Type B pancreatic cell (in vitro differentiated cells): ENCODE data around the gene HSPG2. TPM values are rescaled to one million over a fixed set of nuclear protein-coding genes. Genes with fewer than 3 reads are reported as not detected.

ENCODE experiments used
- DNase-seq: peaks from one replicate; pipeline ENCODE4 v3.0.0; 2021; ENCODE audit warnings: mixed read lengths; ENCODE audit not compliant: unreplicated experiment; ENCODE audit errors: extremely low spot score
- H3K27ac Mint-ChIP-seq: 2 replicates; pipeline ENCODE4 v1.8.0; 2021; ENCODE audit warnings: mild to moderate bottlenecking, mixed read lengths
- H3K27me3 Mint-ChIP-seq: 2 replicates; pipeline ENCODE4 v1.8.0; 2021; ENCODE audit warnings: mixed read lengths
- H3K36me3 Mint-ChIP-seq: 2 replicates; pipeline ENCODE4 v1.8.0; 2021; ENCODE audit warnings: mixed read lengths
- H3K4me1 Mint-ChIP-seq: one replicate; pipeline ENCODE4 v1.8.0; 2021; ENCODE audit warnings: mixed read lengths; ENCODE audit not compliant: unreplicated experiment
- H3K4me3 Mint-ChIP-seq: 2 replicates; pipeline ENCODE4 v1.8.0; 2021; ENCODE audit warnings: mild to moderate bottlenecking, mixed read lengths
- H3K9me3 Mint-ChIP-seq: 2 replicates; pipeline ENCODE4 v1.8.0; 2021; ENCODE audit warnings: mixed read lengths
- total RNA-seq: library from RNA; stranded (reverse); gene quantifications from 2 replicates; pipeline ENCODE4 v1.2.1, GENCODE V29; 2021; ENCODE audit warnings: low replicate concordance
- TF ChIP-seq, protein P1 (sequence below): fragments of 200-600 bp; sonication (generic); conservative IDR thresholded peaks from 2 replicates; pipeline ENCODE4 v1.5.0; 2021; ENCODE audit warnings: antibody characterized with exemption, mild to moderate bottlenecking

Gene HSPG2
- total RNA-seq, 1 donor from 2014 or later, result 130 TPM

DNA sequence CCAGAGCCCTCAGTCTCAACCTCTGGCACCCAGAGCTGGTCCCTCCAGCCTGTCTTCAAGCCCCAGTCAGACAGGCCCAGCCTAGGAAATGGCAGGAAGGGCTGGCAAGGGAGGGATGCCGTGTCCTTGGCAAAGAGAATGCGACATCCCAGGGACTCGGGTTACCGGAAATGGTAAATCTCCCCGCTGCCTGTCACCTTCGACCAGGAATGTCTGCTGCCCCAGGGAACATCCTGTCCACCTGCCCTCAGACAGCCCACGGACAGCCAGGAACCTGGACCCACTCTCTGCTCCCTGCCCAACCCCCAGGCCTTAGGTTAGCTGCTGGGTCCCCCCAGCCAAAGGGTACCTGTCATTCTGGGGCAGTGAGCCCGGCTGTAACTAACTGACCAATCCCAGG is 23.9 kb downstream of the HSPG2 start:
- H3K36me3 Mint-ChIP-seq, result peaks cover 3% of the 10 kb centered on the region
- TF ChIP-seq, protein P1, sequence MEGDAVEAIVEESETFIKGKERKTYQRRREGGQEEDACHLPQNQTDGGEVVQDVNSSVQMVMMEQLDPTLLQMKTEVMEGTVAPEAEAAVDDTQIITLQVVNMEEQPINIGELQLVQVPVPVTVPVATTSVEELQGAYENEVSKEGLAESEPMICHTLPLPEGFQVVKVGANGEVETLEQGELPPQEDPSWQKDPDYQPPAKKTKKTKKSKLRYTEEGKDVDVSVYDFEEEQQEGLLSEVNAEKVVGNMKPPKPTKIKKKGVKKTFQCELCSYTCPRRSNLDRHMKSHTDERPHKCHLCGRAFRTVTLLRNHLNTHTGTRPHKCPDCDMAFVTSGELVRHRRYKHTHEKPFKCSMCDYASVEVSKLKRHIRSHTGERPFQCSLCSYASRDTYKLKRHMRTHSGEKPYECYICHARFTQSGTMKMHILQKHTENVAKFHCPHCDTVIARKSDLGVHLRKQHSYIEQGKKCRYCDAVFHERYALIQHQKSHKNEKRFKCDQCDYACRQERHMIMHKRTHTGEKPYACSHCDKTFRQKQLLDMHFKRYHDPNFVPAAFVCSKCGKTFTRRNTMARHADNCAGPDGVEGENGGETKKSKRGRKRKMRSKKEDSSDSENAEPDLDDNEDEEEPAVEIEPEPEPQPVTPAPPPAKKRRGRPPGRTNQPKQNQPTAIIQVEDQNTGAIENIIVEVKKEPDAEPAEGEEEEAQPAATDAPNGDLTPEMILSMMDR, result no peak
- DNase-seq, result no peak
- H3K9me3 Mint-ChIP-seq, result no peaks in the 10 kb centered on the region
- no peaks in the 10 kb centered on the region for H3K27me3 Mint-ChIP-seq
- H3K27ac Mint-ChIP-seq, result peak overlapping the region; percentile 20
- H3K4me1 Mint-ChIP-seq, result peaks cover 33% of the 10 kb centered on the region
- no peak overlapping the region for H3K4me3 Mint-ChIP-seq

DNA sequence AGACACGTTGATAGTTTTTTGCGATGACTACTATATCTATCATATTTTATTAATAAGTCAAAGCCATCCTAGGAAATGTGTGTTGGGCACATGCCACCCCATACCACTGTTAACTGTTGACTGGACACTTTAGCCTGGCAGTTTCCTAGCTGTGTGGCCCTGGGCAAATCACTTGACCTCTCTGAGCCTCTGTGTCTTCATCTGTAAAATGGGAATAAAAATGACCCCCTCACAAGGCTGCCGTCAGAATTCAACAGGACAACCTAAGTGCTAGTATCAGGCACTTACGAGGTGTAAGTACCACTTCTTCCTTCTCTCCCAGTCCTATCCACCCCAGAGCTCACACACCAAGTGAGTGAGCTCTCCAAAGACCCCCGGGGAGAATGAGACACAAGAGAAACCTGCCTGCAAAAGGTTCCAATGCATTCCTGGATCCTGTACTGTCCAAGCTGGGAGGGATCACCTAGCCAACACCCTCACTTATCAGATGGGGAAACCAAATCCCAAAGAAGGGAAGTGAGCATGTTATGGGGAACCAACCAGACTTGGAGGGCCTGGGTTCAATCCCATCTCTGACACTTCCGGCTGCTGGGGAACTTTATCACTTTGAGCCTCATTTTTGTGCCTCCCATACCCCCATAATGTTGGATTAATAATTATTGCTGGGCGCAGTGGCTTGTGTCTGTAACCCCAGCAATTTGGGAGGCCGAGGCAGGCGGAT is 24.9 kb downstream of the HSPG2 start:
- DNase-seq, result no peak
- peaks cover 33% of the 10 kb centered on the region for H3K4me1 Mint-ChIP-seq
- H3K36me3 Mint-ChIP-seq, result no peaks in the 10 kb centered on the region
- peak overlapping the region; percentile 54 for H3K27ac Mint-ChIP-seq
- no peak overlapping the region for H3K4me3 Mint-ChIP-seq
- H3K9me3 Mint-ChIP-seq, result no peaks in the 10 kb centered on the region
- no peaks in the 10 kb centered on the region for H3K27me3 Mint-ChIP-seq
- TF ChIP-seq, protein P1, result no peak

DNA sequence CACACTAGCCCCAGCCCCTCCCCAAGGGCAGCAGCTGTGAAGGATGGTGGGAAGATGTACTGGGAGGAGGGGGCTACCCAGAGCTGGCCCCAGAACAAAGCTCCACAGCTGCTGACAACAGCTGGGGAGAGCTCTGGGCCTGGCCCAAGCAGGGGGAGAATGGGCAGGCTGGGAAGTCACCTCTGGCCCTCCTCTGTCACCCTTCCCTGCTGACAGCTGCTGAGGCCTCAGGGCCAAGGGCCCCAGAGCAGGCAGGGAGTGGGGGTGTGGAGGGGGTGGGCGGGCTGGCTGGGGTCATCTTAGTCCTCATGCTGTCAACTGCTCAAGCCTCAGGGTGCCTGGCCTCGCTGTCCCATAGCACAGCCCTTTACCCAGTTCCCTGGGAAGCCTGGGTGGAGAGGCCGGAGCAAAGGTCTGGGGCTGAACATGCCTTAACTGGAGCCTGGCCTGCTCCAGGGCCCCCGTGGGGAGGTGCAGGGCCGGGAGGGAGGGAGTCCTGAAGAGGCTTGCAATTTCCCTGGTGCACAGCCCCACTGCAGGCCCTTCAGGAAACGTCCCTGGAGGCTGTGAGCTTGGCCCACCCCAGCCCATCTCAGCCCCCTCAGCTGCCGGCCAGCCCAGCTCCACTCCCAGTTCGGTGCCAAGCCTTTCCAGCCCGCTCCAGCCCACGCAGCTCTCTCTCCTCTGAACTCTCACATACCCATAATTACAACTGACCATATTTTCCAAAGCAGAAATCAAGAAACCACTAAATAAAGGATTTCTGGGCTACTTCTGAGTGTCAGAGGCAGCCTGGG is 25.7 kb downstream of the HSPG2 start:
- peak overlapping the region; percentile 54 for H3K27ac Mint-ChIP-seq
- H3K27me3 Mint-ChIP-seq, result no peaks in the 10 kb centered on the region
- H3K4me1 Mint-ChIP-seq, result peaks cover 33% of the 10 kb centered on the region
- TF ChIP-seq, protein P1, result no peak
- H3K9me3 Mint-ChIP-seq, result no peaks in the 10 kb centered on the region
- no peaks in the 10 kb centered on the region for H3K36me3 Mint-ChIP-seq
- H3K4me3 Mint-ChIP-seq, result no peak overlapping the region
- DNase-seq, result no peak

DNA sequence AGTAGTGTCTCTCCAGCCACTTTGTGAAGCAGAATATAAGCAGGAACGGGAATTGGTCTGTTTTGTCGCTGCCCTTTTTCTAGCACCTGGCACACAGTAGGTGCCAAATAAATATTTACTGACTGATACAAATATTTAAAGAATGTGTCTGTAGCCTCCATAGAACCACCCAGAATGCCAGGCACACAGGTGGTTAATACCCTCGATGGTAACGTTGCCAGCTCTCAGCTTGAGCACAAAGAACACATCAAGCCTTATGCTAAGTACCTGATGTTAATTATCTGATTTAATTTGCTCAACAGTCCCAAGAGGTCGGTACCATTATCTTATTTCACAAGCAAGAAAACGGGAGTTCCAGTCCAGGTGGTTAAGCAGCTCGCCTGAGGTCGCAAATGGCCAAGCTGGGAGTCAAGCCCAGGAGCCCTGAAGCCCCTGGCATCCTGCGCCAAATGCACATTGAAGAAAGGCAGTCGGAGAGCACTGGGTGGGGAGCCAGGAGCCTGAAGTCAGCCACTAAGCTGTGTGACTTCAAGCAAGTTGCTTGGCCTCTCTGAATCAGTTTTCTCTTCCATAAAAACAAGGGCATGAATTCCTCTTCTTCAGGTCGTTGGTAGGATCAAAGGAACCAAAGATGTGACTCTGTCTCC is 26.4 kb downstream of the HSPG2 start:
- Mint-ChIP-seq H3K27ac (peak overlapping the region; percentile 40), H3K4me1 (peaks cover 33% of the 10 kb centered on the region), H3K36me3 (no peaks in the 10 kb centered on the region), H3K9me3 (no peaks in the 10 kb centered on the region), H3K4me3 (no peak overlapping the region), H3K27me3 (no peaks in the 10 kb centered on the region)
- TF ChIP-seq, protein P1, result no peak
- DNase-seq, result no peak

DNA sequence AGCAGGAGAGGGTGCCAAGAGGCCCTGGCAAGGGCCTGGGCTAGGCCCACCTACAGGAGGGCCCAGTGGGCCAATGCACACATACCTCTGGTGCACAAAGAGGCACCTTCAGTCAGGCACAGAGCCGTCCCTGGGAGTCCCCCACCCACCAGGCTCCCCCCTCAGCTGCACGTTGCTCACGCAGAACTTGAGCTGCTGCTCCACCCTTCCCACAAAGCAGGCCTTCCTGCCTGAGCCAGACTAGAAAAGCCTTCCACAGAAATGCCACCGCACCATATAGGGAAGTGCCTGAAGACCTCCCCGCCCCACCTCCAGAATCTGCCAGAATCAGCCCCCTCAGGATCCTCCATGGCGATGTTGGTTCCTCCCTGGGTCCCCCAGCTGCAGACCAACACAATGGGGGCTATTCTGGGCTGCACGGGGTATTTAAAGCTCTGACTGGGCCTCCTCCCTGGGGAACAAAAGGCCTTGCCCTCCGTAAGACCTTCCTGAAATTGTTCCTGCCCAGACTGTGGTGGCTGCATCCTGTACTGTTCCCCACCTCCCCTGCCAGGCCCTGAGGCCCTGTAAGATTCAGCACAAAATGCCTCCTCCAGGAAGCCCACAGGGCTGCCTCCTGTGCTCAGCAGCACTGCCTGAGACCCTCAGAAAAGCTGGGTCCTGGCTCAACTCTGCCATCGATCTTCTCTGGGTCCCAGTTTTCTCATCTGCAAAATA is 27.2 kb downstream of the HSPG2 start:
- Mint-ChIP-seq H3K27ac (peak overlapping the region; percentile 40), H3K4me1 (peaks cover 33% of the 10 kb centered on the region)
- no peak for DNase-seq

More for the DNA sequence above, 27.2 kb downstream of the HSPG2 start:
- TF ChIP-seq, protein P1, result no peak
- no peaks in the 10 kb centered on the region for H3K27me3 Mint-ChIP-seq
- no peaks in the 10 kb centered on the region for H3K9me3 Mint-ChIP-seq
- H3K36me3 Mint-ChIP-seq, result no peaks in the 10 kb centered on the region
- no peak overlapping the region for H3K4me3 Mint-ChIP-seq
